Measurements from ENCODE around the gene TRPC4AP.

- no peak for TF ChIP-seq CTCF (IDR thresholded peaks at IDR 0.05)
- TF ChIP-seq POLR2A (IDR thresholded peaks at IDR 0.05), result no peak
These were observed 33.1 kb upstream of the TRPC4AP start for GRCh38 chr20:35125753-35126152.
